Measurements from ENCODE around the gene BACH2.

BACH2 gene

GRCh38 chr6:90083891-90084290, 212.8 kb downstream of the BACH2 start:
- Histone ChIP-seq H3K36me3 (ENCODE audit: control insufficient read depth in 5 of 5, insufficient read depth in 5 of 5, low read length in 5 of 5) (no peaks in the 10 kb centered on the region), H3K9me3 (ENCODE audit: control insufficient read depth in 5 of 5, low read length in 5 of 5) (no peaks in the 10 kb centered on the region), H3K27me3 (ENCODE audit: control insufficient read depth in 5 of 5, insufficient read depth in 4 of 5, low read length in 5 of 5) (no peaks in the 10 kb centered on the region), H3K4me3 (ENCODE audit: low read depth in 1 of 5, low read length in 5 of 5) (no peak overlapping the region), H3K27ac (ENCODE audit: low read depth, low read length) (no peak overlapping the region), H3K9ac (ENCODE audit: low read length in 5 of 5) (no peak overlapping the region), H3K4me1 (ENCODE audit: control insufficient read depth in 5 of 5, insufficient read depth in 5 of 5, low read length in 5 of 5) (peaks cover 0 to 8% (median 0%) of the 10 kb centered on the region in 5 donors)

- no peak overlapping the region for H3K27ac ChIP-seq (ENCODE audit: low read depth, low read length)
- peaks cover 0 to 2% (median 0%) of the 10 kb centered on the region in 5 donors for H3K4me1 ChIP-seq (ENCODE audit: control insufficient read depth in 5 of 5, insufficient read depth in 5 of 5, low read length in 5 of 5)
- no peaks in the 10 kb centered on the region for H3K36me3 ChIP-seq (ENCODE audit: control insufficient read depth in 5 of 5, insufficient read depth in 5 of 5, low read length in 5 of 5)
- H3K9ac ChIP-seq (ENCODE audit: low read length in 5 of 5) = no peak overlapping the region
- no peak overlapping the region for H3K4me3 ChIP-seq (ENCODE audit: low read depth in 1 of 5, low read length in 5 of 5)
- H3K27me3 ChIP-seq (ENCODE audit: control insufficient read depth in 5 of 5, insufficient read depth in 4 of 5, low read length in 5 of 5) = no peaks in the 10 kb centered on the region
- no peaks in the 10 kb centered on the region for H3K9me3 ChIP-seq (ENCODE audit: control insufficient read depth in 5 of 5, low read length in 5 of 5)
These were observed 213.8 kb downstream of the BACH2 start for GRCh38 chr6:90082847-90083246.

GRCh38 chr6:90080876-90081481, 215.7 kb downstream of the BACH2 start:
- H3K27ac ChIP-seq (ENCODE audit: low read depth, low read length) = no peak overlapping the region
- no peak overlapping the region for H3K4me3 ChIP-seq (ENCODE audit: low read depth in 1 of 5, low read length in 5 of 5)
- H3K27me3 ChIP-seq (ENCODE audit: control insufficient read depth in 5 of 5, insufficient read depth in 4 of 5, low read length in 5 of 5) = no peaks in the 10 kb centered on the region
- H3K9me3 ChIP-seq (ENCODE audit: control insufficient read depth in 5 of 5, low read length in 5 of 5) = no peaks in the 10 kb centered on the region
- H3K4me1 ChIP-seq (ENCODE audit: control insufficient read depth in 5 of 5, insufficient read depth in 5 of 5, low read length in 5 of 5) = no peaks in the 10 kb centered on the region
- H3K36me3 ChIP-seq (ENCODE audit: control insufficient read depth in 5 of 5, insufficient read depth in 5 of 5, low read length in 5 of 5) = no peaks in the 10 kb centered on the region
- no peak overlapping the region for H3K9ac ChIP-seq (ENCODE audit: low read length in 5 of 5)

GRCh38 chr6:90079560-90080490, 216.8 kb downstream of the BACH2 start:
- Histone ChIP-seq H3K27ac (ENCODE audit: low read depth, low read length) (no peak overlapping the region), H3K9me3 (ENCODE audit: control insufficient read depth in 5 of 5, low read length in 5 of 5) (no peaks in the 10 kb centered on the region), H3K36me3 (ENCODE audit: control insufficient read depth in 5 of 5, insufficient read depth in 5 of 5, low read length in 5 of 5) (no peaks in the 10 kb centered on the region), H3K4me1 (ENCODE audit: control insufficient read depth in 5 of 5, insufficient read depth in 5 of 5, low read length in 5 of 5) (no peaks in the 10 kb centered on the region), H3K9ac (ENCODE audit: low read length in 5 of 5) (no peak overlapping the region), H3K27me3 (ENCODE audit: control insufficient read depth in 5 of 5, insufficient read depth in 4 of 5, low read length in 5 of 5) (no peaks in the 10 kb centered on the region), H3K4me3 (ENCODE audit: low read depth in 1 of 5, low read length in 5 of 5) (no peak overlapping the region)

GRCh38 chr6:90078513-90079289, 217.9 kb downstream of the BACH2 start:
- Histone ChIP-seq H3K4me3 (ENCODE audit: low read depth in 1 of 5, low read length in 5 of 5) (no peak overlapping the region), H3K27ac (ENCODE audit: low read depth, low read length) (no peak overlapping the region), H3K9me3 (ENCODE audit: control insufficient read depth in 5 of 5, low read length in 5 of 5) (no peaks in the 10 kb centered on the region), H3K9ac (ENCODE audit: low read length in 5 of 5) (no peak overlapping the region), H3K27me3 (ENCODE audit: control insufficient read depth in 5 of 5, insufficient read depth in 4 of 5, low read length in 5 of 5) (no peaks in the 10 kb centered on the region), H3K4me1 (ENCODE audit: control insufficient read depth in 5 of 5, insufficient read depth in 5 of 5, low read length in 5 of 5) (no peaks in the 10 kb centered on the region), H3K36me3 (ENCODE audit: control insufficient read depth in 5 of 5, insufficient read depth in 5 of 5, low read length in 5 of 5) (no peaks in the 10 kb centered on the region)

- no peaks in the 10 kb centered on the region for H3K4me1 ChIP-seq (ENCODE audit: control insufficient read depth in 5 of 5, insufficient read depth in 5 of 5, low read length in 5 of 5)
- no peaks in the 10 kb centered on the region for H3K9me3 ChIP-seq (ENCODE audit: control insufficient read depth in 5 of 5, low read length in 5 of 5)
- no peak overlapping the region for H3K4me3 ChIP-seq (ENCODE audit: low read depth in 1 of 5, low read length in 5 of 5)
- no peak overlapping the region for H3K9ac ChIP-seq (ENCODE audit: low read length in 5 of 5)
- no peaks in the 10 kb centered on the region for H3K36me3 ChIP-seq (ENCODE audit: control insufficient read depth in 5 of 5, insufficient read depth in 5 of 5, low read length in 5 of 5)
- H3K27me3 ChIP-seq (ENCODE audit: control insufficient read depth in 5 of 5, insufficient read depth in 4 of 5, low read length in 5 of 5) = no peaks in the 10 kb centered on the region
- no peak overlapping the region for H3K27ac ChIP-seq (ENCODE audit: low read depth, low read length)
These were observed 219.9 kb downstream of the BACH2 start for GRCh38 chr6:90076511-90077415.

GRCh38 chr6:90074161-90074850, 222.3 kb downstream of the BACH2 start:
- no peaks in the 10 kb centered on the region for H3K9me3 ChIP-seq (ENCODE audit: control insufficient read depth in 5 of 5, low read length in 5 of 5)
- no peaks in the 10 kb centered on the region for H3K36me3 ChIP-seq (ENCODE audit: control insufficient read depth in 5 of 5, insufficient read depth in 5 of 5, low read length in 5 of 5)
- H3K4me3 ChIP-seq (ENCODE audit: low read depth in 1 of 5, low read length in 5 of 5) = no peak overlapping the region
- H3K9ac ChIP-seq (ENCODE audit: low read length in 5 of 5) = no peak overlapping the region
- no peaks in the 10 kb centered on the region for H3K27me3 ChIP-seq (ENCODE audit: control insufficient read depth in 5 of 5, insufficient read depth in 4 of 5, low read length in 5 of 5)
- no peak overlapping the region for H3K27ac ChIP-seq (ENCODE audit: low read depth, low read length)
- no peaks in the 10 kb centered on the region for H3K4me1 ChIP-seq (ENCODE audit: control insufficient read depth in 5 of 5, insufficient read depth in 5 of 5, low read length in 5 of 5)

GRCh38 chr6:90072935-90073464, 223.6 kb downstream of the BACH2 start:
- Histone ChIP-seq H3K4me1 (ENCODE audit: control insufficient read depth in 5 of 5, insufficient read depth in 5 of 5, low read length in 5 of 5) (peaks cover 0 to 6% (median 0%) of the 10 kb centered on the region in 5 donors), H3K36me3 (ENCODE audit: control insufficient read depth in 5 of 5, insufficient read depth in 5 of 5, low read length in 5 of 5) (no peaks in the 10 kb centered on the region), H3K27ac (ENCODE audit: low read depth, low read length) (no peak overlapping the region), H3K27me3 (ENCODE audit: control insufficient read depth in 5 of 5, insufficient read depth in 4 of 5, low read length in 5 of 5) (no peaks in the 10 kb centered on the region), H3K4me3 (ENCODE audit: low read depth in 1 of 5, low read length in 5 of 5) (no peak overlapping the region), H3K9ac (ENCODE audit: low read length in 5 of 5) (no peak overlapping the region), H3K9me3 (ENCODE audit: control insufficient read depth in 5 of 5, low read length in 5 of 5) (no peaks in the 10 kb centered on the region)

- H3K9me3 ChIP-seq (ENCODE audit: control insufficient read depth in 5 of 5, low read length in 5 of 5) = no peaks in the 10 kb centered on the region
- no peak overlapping the region for H3K9ac ChIP-seq (ENCODE audit: low read length in 5 of 5)
- H3K36me3 ChIP-seq (ENCODE audit: control insufficient read depth in 5 of 5, insufficient read depth in 5 of 5, low read length in 5 of 5) = no peaks in the 10 kb centered on the region
- H3K27me3 ChIP-seq (ENCODE audit: control insufficient read depth in 5 of 5, insufficient read depth in 4 of 5, low read length in 5 of 5) = no peaks in the 10 kb centered on the region
- H3K27ac ChIP-seq (ENCODE audit: low read depth, low read length) = no peak overlapping the region
- peaks cover 0 to 6% (median 0%) of the 10 kb centered on the region in 5 donors for H3K4me1 ChIP-seq (ENCODE audit: control insufficient read depth in 5 of 5, insufficient read depth in 5 of 5, low read length in 5 of 5)
- no peak overlapping the region for H3K4me3 ChIP-seq (ENCODE audit: low read depth in 1 of 5, low read length in 5 of 5)
These were observed 224.1 kb downstream of the BACH2 start for GRCh38 chr6:90072501-90072900.

Measured in subcutaneous abdominal adipose tissue (tissue), 5 donors.